Esophagus squamous epithelium (tissue), 5 donors: ENCODE results near the gene MYPOP. TPM values are rescaled to one million over a fixed set of nuclear protein-coding genes. Genes with fewer than 3 reads are reported as not detected.

Source experiments
- DNase-seq: peaks from one replicate; lab custom pipeline; 2025; lab: John Stamatoyannopoulos, UW
- H3K27ac ChIP-seq, 4 donors: fragments of 200-600 bp; sonication (generic); one replicate each; pipeline ENCODE4 v1.5.1; 2016 to 2019; ENCODE audit warnings: mild to moderate bottlenecking in 1 of 4
- H3K27me3 ChIP-seq, 4 donors: fragments of 200-600 bp; sonication (generic); 1 replicate in 3 of 4; 2 replicates in 1 of 4; pipeline versions ENCODE4 v1.5.1 to v1.6.0; 2017 to 2021; ENCODE audit warnings: antibody characterized with exemption in 1 of 4
- H3K36me3 ChIP-seq, 3 donors: fragments of 200-600 bp; sonication (generic); one replicate each; pipeline ENCODE4 v1.5.1; 2016 to 2019
- H3K4me1 ChIP-seq, 3 donors: fragments of 200-600 bp; sonication (generic); one replicate each; pipeline ENCODE4 v1.5.1; 2017 to 2019
- H3K4me3 ChIP-seq, 4 donors: fragments of 200-600 bp; sonication (generic); 1 replicate in 3 of 4; 2 replicates in 1 of 4; pipeline ENCODE4 v1.5.1; 2016 to 2019; ENCODE audit warnings: mild to moderate bottlenecking in 2 of 4, moderate library complexity in 1 of 4
- H3K9me3 ChIP-seq, 3 donors: fragments of 200-600 bp; sonication (generic); one replicate each; pipeline ENCODE4 v1.5.1; 2016 to 2019
- CTCF ChIP-seq, 6 experiments: fragments of 450-650 bp in 4 of 6; fragments of 200-600 bp in 2 of 6; sonication (generic) in 2 of 6; IDR thresholded peaks; one replicate each; pipeline ENCODE4 v1.5.1; 2016 to 2019; ENCODE audit warnings: antibody characterized with exemption in 6 of 6, mild to moderate bottlenecking in 4 of 6, moderate library complexity in 4 of 6
- POLR2A ChIP-seq, 4 donors: fragments of 450-650 bp; IDR thresholded peaks; one replicate each; pipeline ENCODE4 v1.6.1; 2017; ENCODE audit warnings: antibody characterized with exemption in 4 of 4, mild to moderate bottlenecking in 4 of 4, moderate library complexity in 3 of 4
- WGBS, 2 donors: methylation state at CpG; one replicate each; pipeline ENCODE4 v1.1.5; 2018; 5-methylcytosine and 5-hydroxymethylcytosine counted together
- intact Hi-C: fragments of 100-400 bp; cut with DNase I; formaldehyde crosslinking; loops from one replicate; pipeline ENCODE4 v1.15.0; 2022
- total RNA-seq, 4 donors: library from RNA; depleted of rRNA; stranded (reverse); fragments of >200 nt; gene quantifications; one replicate each; pipeline ENCODE4 v1.1.0, GENCODE V29; 2016
- donor health status: DM: yes; HTN: yes; CAD: no.

MYPOP gene
- total RNA-seq, 4 donors from 2014 or later, result 2.3 to 5.7 (median 4.2) TPM

GRCh38 chr19:45901432-45901911 lies 941 bp downstream of the MYPOP start:
- TF ChIP-seq POLR2A (IDR thresholded peaks at IDR 0.05) (no peak), CTCF (IDR thresholded peaks at IDR 0.05) (no peak)
- no CpG with 5 or more reads among the region's 69 CpGs for WGBS, 2 donors
- H3K9me3 ChIP-seq, result no peaks in the 10 kb centered on the region
- intact Hi-C loops, result no loop called here
- DNase-seq, result no peak
- peaks cover 0 to 37% (median 13%) of the 10 kb centered on the region in 3 donors for H3K36me3 ChIP-seq
- H3K4me3 ChIP-seq, result peak overlapping the region; percentile 67 to 86 (median 78)
- peak overlapping the region in 3 of 4 donors; percentile 72 to 86 (median 86) for H3K27ac ChIP-seq
- no peaks in the 10 kb centered on the region for H3K27me3 ChIP-seq
- peaks cover 16 to 34% (median 16%) of the 10 kb centered on the region in 3 donors for H3K4me1 ChIP-seq

- H3K9me3 ChIP-seq, result no peaks in the 10 kb centered on the region
- H3K27me3 ChIP-seq, result no peaks in the 10 kb centered on the region
- H3K27ac ChIP-seq, result peak overlapping the region in 2 of 4 donors; percentile 57 to 86
- peak overlapping the region; percentile 67 to 86 (median 78) for H3K4me3 ChIP-seq
- peaks cover 16 to 34% (median 16%) of the 10 kb centered on the region in 3 donors for H3K4me1 ChIP-seq
- WGBS, 2 donors, result 71 to 81% methylated on average over 5 to 6 of the region's 22 CpGs
- intact Hi-C loops, result no loop called here
- TF ChIP-seq CTCF (IDR thresholded peaks at IDR 0.05), result no peak
- no peak for TF ChIP-seq POLR2A (IDR thresholded peaks at IDR 0.05)
- DNase-seq, result no peak
- peaks cover 0 to 43% (median 13%) of the 10 kb centered on the region in 3 donors for H3K36me3 ChIP-seq
Measured at GRCh38 chr19:45900738-45901431, 1.5 kb downstream of the MYPOP start.

- H3K4me3 ChIP-seq, result no peak overlapping the region
- WGBS, 2 donors, result 93 to 96% methylated on average over 4 of the region's 4 CpGs
- peaks cover 6 to 51% (median 13%) of the 10 kb centered on the region in 3 donors for H3K36me3 ChIP-seq
- peaks cover 16 to 34% (median 16%) of the 10 kb centered on the region in 3 donors for H3K4me1 ChIP-seq
- H3K27ac ChIP-seq, result no peak overlapping the region
- no peak for TF ChIP-seq CTCF (IDR thresholded peaks at IDR 0.05)
- no peak for TF ChIP-seq POLR2A (IDR thresholded peaks at IDR 0.05)
- no peaks in the 10 kb centered on the region for H3K27me3 ChIP-seq
- DNase-seq, result no peak
- no peaks in the 10 kb centered on the region for H3K9me3 ChIP-seq
- intact Hi-C loops, result no loop called here
Measured at GRCh38 chr19:45899919-45900589, 2.4 kb downstream of the MYPOP start.

GRCh38 chr19:45899253-45899652 lies 3.2 kb downstream of the MYPOP start:
- Histone ChIP-seq H3K27ac (no peak overlapping the region), H3K4me3 (no peak overlapping the region), H3K36me3 (peaks cover 9 to 60% (median 13%) of the 10 kb centered on the region in 3 donors), H3K27me3 (no peaks in the 10 kb centered on the region), H3K4me1 (peaks cover 16 to 34% (median 16%) of the 10 kb centered on the region in 3 donors), H3K9me3 (no peaks in the 10 kb centered on the region)
- DNase-seq, result no peak
- intact Hi-C loops, result no loop called here
- WGBS, 2 donors, result 88 to 92% methylated on average over 7 of the region's 7 CpGs
- TF ChIP-seq CTCF (IDR thresholded peaks at IDR 0.05), result no peak
- no peak for TF ChIP-seq POLR2A (IDR thresholded peaks at IDR 0.05)
